Stomach (tissue), 4 donors: ENCODE results near the gene CFC1.
"Not testable (repeated sequence)": the region's sequence is repeated elsewhere in the genome, so short reads cannot be mapped to it uniquely, and the experiment has no call there.

Experiments used
- CTCF ChIP-seq, 7 experiments: fragments of 450-650 bp in 4 of 7; fragments of 200-600 bp in 3 of 7; sonication (generic) in 3 of 7; IDR thresholded peaks; one replicate each; pipeline ENCODE4 v1.5.1; 2016 to 2019; ENCODE audit warnings: antibody characterized with exemption in 7 of 7, control low read depth in 2 of 7, mild to moderate bottlenecking in 1 of 7
- EP300 ChIP-seq: sonication (generic); formaldehyde crosslinking; IDR thresholded peaks from one replicate; pipeline ENCODE4 v1.6.1; 2017; ENCODE audit warnings: antibody characterized with exemption
- POLR2A ChIP-seq, 4 donors: fragments of 450-650 bp; IDR thresholded peaks; one replicate each; pipeline ENCODE4 v1.6.1; 2016; ENCODE audit warnings: antibody characterized with exemption in 4 of 4, control low read depth in 2 of 4, mild to moderate bottlenecking in 1 of 4, moderate library complexity in 1 of 4
- POLR2AphosphoS5 ChIP-seq, 3 donors: sonication (generic); formaldehyde crosslinking; IDR thresholded peaks; one replicate each; pipeline ENCODE4 v1.6.1; 2016; ENCODE audit warnings: antibody characterized with exemption in 3 of 3

- TF ChIP-seq POLR2A (IDR thresholded peaks at IDR 0.05); CTCF (IDR thresholded peaks at IDR 0.05); POLR2AphosphoS5 (IDR thresholded peaks at IDR 0.05); EP300: not testable (repeated sequence)
Measured at GRCh38 chr2:130601648-130602302, 2.4 kb upstream of the CFC1 start.
